AML-193 (cell line): ENCODE measurements around the gene TLK2.
"Not testable (repeated sequence)": the region's sequence is repeated elsewhere in the genome, so short reads cannot be mapped to it uniquely, and the experiment has no call there.

Experiments
- DNase-seq, 2 experiments: peaks; one replicate each; lab custom pipeline; 2025; lab: John Stamatoyannopoulos, UW

TLK2 gene

DNA sequence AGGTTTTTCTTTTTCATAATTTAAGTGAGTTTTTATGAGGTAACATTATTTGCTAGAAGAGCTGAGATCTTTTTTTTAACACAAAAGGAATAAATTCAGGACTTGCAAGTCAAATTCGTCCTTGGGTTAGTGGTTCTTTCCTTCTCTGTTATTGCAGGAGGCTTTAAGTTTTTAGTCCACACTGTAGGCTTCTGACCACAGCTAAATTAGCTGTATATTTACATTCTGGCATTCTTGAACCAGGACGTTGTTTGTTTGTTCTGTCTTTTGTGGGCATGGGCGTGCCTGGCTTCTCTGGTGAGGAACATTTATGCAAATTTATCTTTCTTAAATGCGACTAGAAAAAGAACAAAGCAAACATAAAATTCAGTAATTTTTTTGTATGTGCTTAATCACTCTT, 80.3 kb downstream of the TLK2 start:
- not testable (repeated sequence) for DNase-seq

DNA sequence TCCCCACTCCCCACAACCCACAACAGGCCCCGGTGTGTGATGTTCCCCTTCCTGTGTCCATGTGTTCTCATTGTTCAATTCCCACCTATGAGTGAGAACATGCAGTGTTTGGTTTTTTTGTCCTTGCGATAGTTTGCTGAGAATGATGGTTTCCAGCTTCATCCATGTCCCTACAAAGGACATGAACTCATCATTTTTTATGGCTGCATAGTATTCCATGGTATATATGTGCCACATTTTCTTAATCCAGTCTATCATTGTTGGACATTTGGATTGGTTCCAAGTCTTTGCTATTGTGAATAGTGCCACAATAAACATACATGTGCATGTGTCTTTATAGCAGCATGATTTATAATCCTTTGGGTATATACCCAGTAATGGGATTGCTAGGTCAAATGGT, 82.3 kb downstream of the TLK2 start:
- DNase-seq, result not testable (repeated sequence)

DNA sequence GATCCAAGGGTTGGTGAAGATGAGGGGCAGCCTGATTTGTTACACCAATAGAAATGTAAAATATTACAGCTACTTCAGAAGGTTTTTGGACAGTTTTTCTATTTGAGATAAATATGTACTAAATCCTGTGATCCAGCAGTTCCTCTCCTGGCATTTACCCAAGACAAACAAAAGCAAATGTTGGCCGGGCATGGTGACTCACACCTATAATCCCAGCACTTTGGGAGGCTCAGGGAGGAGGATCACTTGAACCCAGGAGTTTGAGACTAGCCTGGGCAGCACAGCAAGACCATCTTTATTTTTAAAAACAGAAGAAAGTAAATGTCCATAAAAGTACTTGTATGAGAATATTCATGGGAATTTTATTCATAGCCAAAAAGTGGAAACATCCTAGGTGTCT, 84.0 kb downstream of the TLK2 start:
- DNase-seq, result no peak

DNA sequence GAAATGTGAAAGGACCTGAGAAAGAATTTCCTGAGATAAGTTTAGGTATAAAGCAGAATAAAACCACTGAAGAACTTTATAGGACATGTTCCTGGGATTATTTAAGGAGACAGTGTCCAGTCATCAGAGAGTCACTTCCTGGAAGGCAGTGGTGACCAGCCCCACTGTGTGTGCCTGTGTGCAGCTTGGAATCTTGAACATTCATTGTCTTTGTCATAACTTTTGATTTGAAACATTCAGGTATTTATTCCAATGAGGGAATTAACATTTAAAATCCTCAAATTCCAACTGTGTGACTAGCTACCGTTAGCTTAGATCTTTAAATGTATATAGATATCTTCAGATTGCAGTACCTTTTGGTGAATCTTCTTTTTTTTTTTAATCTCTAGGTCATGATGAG, 87.2 kb downstream of the TLK2 start:
- DNase-seq, result no peak

DNA sequence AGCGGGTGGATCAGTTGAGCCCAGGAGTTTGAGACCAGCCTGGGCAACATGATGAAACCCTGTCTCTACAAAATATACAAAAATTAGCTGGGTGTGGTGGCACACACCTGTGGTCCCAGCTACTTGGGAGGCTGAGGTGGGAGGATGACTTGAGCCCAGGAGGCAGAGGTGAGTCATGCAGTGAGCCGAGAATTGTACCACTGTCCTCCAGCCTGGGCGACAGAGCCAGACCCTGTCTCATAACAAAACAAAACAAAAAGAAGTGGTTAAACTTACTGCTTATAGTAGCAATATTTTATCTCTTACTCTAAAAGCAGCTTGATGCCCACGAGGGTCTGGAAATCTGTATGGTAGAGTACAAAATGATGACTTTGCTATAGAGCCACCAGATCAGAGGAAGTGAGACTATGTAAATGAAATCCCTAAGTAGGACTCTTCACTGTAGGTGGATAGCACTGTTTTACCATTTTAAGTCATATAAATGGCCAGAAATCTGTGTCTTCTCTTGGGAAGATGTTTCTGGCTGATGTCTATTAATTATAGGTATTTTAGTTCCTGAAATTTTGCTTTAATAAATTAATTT, 88.5 kb downstream of the TLK2 start:
- DNase-seq, result no peak

DNA sequence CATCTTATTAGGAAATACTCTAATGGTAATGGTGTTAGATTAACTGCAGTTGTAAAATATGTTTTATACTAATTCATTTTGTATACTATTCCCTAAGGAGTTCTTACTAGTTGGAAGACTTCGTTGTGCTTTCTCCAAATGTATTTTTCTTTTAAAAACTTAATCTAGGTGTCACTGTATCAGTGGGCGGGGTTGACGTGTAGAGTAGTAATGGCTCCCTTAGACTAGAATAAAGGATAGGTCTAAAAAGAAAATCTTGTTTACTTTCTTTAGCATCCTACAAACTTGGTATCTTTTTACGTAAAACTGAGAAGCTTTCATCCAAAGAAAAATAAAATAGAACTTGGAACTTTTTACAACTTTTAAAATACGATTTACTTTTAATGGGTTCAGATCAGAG, 93.9 kb downstream of the TLK2 start:
- DNase-seq, result no peak

DNA sequence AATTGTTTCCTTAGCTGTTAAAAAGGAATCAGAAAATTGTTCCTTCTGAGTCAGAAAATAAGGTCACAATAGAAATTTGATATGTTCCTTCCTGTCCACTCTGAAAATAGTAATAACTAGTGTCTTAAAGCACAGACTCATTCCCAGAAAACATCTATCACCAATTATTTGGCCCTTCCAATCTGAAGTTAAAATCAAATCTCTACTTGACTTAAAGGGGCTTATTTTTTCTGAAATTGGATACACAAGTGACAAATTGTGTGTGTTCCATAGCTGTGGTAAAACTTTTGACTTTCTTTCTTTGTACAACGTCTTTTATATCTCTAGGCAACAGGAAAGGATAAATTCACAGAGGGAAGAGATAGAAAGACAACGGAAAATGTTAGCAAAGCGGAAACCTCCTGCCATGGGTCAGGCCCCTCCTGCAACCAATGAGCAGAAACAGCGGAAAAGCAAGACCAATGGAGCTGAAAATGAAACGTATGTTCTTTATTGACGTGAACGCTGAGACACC, 94.3 kb downstream of the TLK2 start:
- DNase-seq, result no peak

DNA sequence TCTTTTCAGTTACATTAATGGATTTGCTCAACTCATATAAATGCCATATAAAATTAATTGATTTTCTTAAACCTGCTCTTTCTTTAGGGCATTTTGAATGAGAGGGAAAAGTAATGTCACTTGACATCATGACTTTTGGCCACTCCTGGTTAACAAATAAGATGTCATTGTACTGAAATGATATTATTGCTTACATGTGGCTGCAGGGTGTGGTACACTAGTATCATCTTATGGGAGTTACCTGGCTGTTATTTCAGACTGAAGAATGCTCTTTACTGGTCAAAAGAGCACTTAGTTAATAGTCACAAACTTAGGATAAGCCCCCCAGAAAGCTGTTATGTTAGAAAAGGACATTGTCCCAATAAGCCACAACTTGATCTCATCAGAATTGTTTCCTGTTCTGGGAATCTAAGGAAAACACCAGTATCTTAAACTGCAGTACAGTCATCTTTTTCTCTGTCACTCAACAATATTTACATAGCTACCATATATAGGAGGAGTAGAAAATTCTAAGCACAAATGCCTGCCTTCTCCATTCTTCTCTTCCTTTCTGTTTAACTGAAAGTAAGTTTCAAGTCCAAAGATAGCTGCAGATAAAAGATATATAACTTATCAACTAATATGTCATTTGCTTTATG, 95.0 kb downstream of the TLK2 start:
- DNase-seq, result no peak

DNA sequence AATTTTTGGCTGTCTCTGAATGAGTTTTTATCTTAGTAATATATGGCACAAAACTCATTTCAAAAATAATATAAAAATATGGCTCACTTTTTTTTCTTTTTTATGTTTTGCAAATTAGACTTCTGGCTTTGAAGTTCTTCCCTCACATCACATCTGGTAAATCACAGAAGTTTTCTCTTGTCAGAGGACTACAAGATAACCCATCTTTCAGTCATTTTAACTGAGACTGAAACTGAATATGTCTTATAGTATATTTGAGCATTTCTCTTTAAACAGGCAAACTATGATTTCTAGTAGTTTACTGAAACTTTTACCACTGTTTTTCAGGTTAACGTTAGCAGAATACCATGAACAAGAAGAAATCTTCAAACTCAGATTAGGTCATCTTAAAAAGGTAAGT, 97.8 kb downstream of the TLK2 start:
- DNase-seq, result no peak

DNA sequence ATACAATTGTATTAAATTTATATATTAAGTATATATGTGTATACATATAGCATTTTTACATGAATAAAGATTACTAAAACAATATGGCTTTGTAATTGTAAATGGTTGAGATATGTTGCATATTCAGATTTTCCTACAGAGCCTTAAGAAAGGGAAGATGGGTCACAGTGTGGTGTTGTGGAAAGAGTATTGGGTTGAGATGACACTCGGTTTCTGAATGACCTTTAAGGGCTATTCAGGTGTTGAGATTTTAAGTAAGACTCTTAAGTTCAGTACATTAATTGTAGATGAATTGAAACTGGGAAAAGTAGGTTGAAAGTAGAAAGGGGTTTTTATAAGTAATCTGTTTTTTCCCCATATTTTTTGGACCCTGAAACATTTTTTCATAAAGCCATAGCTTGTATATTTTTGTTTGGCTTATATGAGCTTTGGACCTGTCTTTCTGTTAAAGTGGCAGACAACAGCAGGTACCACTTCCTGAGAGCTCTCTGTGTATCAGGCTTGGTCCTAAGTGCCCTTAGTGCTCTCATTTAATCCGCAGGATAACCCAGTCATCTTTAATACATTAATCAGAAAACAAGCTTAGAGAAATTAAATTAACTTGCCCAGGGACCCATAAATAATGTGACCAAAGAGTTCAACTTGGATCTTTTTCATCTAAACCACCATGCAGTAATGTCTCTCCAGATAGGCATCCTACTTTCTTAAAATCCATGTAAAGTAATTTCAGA, 100.3 kb downstream of the TLK2 start:
- DNase-seq, result no peak

DNA sequence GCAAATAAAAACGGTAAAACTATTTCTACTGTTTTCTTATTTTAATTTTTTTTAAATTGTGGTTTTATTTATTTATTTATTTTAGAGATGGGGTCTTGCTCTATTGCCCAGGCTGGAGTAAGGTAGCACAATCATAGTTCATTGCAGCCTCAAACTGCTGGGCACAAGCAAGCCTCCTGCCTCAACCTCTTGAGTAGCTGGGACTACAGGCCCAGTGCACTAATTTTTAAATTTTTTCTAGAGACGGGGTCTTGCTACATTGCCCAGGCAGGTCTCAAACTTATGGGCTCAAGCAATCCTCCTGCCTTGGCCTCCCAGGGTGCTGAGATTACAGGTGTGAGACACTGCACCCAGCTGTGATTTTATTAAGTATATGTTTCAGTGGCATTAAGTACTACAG, 102.3 kb downstream of the TLK2 start:
- no peak for DNase-seq

DNA sequence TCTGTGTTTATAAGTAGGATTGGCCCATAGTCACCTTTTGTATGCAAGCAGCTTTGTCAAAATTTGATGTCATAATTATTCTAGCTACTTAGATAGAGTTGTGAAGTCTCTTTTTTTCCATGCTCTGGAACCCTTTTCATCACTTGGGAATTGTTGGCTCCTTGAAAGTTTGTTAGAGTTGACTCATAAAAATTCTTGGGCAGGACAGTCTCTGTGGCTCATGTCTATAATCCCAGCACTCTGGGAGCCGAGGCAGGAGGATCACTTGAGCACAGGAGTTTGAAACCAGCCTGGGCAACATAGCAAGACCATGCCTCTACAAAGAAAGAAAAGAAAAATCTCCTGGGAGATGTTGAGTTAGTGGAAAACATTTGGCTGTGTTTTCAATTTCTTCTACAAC, 103.1 kb downstream of the TLK2 start:
- DNase-seq, result no peak

DNA sequence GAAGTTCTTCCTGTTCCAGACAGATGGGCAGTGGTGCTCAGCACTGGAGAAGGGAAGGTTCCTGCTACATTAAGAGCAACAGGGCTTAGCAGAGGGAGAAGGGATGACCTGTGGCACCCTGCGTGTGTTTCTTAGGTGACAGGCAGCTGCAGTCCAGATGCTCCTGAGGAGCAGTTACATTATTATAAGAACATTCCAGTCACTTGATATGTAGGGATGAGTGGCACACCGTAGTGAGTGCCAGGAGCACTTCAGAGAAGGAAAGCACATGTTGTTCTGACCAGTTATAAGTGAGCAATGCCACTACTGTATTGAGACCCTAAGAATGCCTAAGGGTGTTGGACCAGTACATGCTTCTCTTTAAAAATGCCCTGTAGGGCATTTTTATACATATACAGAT, 108.9 kb downstream of the TLK2 start:
- no peak for DNase-seq

DNA sequence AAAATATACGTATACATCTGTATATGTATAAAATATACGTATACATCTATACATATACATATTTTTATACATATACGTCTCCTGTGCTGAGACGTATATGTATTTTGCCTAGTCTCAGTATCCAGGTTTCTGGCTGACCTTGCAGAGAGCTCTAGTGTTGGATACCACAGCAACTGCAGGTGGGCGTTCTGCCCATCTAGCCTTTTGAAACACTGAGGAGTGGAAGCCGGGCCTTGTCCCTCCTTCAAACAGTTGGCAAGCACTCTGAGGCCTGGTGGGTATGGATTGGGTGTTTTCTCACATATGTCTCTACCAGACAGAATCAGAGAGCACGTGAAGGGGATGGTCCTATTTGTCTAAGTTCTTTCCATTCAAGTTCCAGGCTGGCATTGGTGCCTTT, 109.5 kb downstream of the TLK2 start:
- DNase-seq, result no peak

DNA sequence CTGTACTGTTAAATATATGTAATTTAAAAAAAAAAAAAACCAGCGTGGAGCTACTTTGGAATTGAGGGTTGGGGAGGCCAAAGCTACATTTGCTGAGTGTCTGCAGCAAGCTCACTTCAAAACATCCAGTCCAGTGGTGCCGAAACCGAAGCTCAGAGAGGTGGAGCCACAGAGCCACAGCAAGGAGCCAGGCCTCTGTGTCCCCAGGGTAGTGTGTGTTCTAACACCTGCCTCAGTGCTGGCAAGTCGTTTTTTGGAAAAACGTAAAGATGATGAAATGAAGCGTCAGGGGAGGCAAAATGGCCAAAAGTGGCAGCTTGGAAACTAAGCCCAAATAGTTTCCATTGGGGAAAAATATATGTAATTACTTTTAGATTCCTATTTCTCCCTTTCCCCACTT, 112.7 kb downstream of the TLK2 start:
- no peak for DNase-seq

DNA sequence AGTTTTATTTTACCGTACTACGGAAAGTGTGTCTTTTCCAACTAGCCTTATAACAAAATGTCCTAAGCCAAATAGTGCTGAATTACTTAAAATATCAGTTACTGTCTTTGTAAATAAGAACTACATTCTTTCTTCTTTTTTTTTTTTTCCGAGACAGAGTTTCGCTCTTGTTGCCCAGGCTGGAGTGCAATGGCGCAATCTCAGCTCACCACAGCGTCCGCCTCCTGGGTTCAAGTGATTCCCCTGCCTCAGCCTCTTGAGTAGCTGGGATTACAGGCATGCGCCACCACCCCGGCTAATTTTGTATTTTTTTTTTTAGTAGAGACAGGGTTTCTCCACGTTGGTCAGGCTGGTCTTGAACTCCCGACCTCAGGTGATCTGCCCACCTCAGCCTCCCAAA, 113.2 kb downstream of the TLK2 start:
- not testable (repeated sequence) for DNase-seq

DNA sequence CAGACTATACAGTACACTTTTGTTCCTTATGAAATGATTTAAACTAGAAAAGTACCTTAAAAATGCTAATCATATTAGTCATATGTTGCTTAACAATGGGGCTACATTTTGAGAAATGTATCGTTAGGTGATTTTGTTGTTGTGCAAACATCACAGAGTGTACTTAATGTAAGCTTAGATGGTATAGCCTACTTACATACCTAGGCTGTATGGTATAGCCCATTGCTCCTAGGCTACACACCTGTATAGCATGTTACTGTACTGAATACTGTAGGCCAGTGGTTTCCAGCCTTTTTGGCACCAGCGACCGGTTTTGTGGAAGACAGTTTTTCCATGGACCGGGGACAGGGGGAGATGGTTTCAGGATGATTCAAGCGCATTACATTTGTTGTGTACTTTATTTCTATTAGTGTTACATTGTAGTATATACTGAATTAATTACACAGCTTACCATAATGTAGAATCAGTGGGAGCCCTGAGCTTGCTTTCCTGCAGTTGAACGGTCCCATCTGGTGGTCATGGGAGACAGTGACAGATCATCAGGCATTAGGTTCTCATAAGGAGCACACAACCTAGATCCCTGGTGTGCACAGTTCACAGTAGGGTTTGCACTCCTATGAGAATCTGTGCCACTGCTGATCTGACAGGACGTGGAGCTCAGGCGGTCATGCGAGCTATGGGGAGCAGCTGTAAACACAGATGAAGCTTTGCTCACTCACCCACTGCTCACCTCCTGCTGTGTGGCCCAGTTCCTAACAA, 113.9 kb downstream of the TLK2 start:
- DNase-seq, result no peak

DNA sequence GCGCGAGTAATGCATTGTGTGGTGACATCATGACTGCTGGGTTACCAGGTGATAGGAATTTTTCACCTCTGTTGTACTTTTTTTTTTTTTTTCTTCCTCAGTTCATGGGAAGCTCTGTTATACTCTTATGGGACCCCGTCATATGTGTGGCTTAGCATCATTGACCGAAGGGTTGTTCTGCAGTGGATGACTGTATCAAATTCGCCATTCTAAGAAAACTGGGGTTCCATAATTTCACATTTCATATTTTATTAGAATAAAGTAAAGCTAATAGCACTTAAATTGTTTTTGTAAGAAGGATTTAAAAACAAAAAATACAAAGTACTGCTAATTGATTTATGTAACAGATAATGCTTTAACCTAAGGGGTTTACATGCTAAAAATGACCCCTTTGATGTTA, 116.9 kb downstream of the TLK2 start:
- no peak for DNase-seq

DNA sequence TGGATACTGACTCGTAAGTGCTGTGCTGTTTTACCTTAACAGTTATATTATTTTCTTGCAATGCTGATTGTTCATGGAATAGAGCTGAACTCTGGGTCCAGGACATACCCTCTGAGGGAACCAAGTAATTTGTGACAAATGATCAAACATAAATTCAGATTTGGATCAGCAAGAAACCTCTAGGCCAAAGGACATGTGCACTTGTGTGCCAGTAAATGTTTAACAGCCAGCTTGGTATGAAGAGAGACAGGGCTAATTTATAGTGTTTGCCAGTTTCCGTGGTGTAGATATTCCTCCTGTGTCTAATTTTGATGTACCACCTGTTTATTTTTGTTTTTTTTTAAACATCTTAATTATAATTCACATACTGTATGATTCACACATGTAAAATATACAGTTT, 118.0 kb downstream of the TLK2 start:
- DNase-seq, result no peak

DNA sequence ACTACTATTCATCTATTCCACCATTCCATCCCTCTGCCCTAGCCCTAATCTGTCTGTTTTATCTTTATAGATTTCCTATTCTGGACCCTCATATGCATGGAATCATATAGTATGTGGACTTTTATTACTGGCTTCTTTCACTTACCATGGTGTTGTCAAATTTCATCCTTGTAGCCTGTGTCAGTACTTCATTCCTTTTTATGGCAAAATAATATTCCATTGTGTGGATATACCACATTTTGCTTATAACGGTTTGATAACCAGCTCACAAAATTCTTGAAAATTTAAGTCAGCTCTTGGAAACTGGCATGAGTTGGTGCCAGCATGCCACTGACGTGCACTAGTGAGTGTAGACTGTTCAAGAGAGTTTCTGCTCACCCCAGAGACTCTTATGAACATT, 118.5 kb downstream of the TLK2 start:
- no peak for DNase-seq

DNA sequence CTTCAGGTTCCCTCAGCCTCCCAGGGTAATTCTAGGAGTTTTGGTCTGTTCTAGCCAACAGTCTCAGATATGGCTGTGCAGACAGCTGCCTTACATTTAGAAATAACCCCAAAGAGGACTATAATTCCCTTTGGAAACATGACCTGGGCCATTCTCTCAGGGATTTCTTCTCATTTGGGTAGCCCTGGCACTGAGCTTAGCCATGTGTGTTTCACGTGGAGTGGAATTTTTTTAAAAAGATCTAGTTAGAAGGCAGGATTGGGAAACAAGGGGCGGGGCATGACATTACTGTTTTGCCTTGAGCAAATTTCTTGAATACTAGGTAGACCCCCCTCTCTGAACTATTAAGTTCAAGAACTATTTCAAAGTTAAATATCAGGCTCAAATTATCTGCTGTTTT, 119.3 kb downstream of the TLK2 start:
- no peak for DNase-seq

DNA sequence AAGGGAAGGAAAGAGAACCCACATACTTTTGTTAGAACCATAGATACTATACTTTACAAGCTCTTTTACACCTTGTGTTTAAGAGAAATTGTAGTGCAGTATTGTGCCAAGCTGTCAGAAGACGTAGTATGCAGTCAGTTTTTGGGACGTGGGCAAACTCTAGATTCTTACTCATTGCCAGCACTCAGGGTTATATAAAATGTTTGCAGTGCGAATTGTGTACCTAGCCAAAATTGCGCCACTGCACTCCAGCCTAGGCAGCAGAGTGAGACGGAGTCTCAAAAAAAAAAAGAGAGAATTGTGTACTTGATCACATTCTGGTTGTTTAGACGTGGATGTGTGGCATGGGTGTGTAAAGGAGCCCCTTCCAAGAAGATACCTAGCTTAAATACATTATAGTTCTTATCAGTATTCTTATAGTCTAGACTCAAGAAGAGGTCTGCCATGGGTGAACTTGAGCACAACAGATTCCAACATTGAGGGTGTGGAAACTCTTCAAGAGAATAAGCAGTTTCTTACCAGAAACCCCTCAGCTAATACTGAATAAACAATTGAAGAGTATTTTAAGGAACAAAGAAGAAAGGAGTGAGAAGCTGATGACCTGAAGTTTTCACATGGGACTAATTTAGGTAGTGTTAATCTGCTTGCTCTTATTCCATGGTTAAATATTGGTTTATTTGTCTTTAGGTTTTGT, 121.5 kb downstream of the TLK2 start:
- DNase-seq, result no peak
